Endometrial microvascular endothelial cells (primary cell): ENCODE results near the gene FRMPD4. TPM values are rescaled to one million over a fixed set of nuclear protein-coding genes. Genes with fewer than 3 reads are reported as not detected.

Experiments used
- in situ Hi-C: cut with HindIII; loops from 2 replicates; pipeline ENCODE4 v1.10.0; 2017; ENCODE audit warnings: low sequenced_read_pairs, low pct_unique_long_range_greater_than_20kb; ENCODE audit errors: inconsistent ontology term
- total RNA-seq: library from RNA; depleted of rRNA; stranded (reverse); fragments of >200 nt; gene quantifications from one replicate; pipeline ENCODE4 v1.2.3, GENCODE V29; 2015; ENCODE audit errors: inconsistent ontology term

The FRMPD4 gene
- total RNA-seq, 1 donor from 2014 or later: not detected

DNA sequence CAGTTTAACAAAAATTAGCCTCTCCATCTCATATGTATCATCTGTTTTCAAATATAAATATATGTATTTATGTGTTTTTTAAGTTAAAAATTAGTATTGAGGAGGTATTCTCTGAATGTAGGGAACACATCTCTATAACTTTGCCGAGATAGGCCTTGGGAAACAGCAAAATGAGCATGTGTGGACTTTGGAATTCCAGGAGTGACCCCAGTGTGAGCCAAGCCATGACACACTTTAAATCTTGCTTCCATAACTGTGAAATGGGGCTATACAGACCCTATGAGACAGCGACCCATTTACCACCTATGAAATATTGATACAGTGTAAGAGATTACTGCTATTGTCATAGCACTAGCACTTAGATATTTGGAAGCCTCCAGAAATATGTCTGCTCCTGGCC is 58.8 kb downstream of the FRMPD4 start:
- in situ Hi-C loops: no loop called here

DNA sequence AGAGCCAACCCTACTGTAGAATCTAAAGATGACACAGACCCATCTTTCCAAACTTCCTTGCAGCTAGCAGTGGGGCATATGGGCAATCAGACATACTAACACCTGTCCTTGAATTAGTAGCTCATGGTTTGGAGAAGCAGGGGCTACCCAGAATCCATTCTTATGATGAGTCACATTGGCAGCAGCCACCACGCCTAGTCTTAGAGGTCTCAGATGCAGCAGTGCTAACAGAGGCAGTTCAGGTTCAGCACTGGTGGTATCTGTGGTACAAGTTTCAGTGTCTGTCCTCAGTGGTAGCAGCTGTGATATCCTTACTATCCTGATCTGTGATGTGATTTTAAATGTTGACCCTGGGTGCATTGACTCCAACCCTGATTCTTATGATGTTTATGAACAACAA is 68.1 kb downstream of the FRMPD4 start:
- in situ Hi-C loops: no loop called here

DNA sequence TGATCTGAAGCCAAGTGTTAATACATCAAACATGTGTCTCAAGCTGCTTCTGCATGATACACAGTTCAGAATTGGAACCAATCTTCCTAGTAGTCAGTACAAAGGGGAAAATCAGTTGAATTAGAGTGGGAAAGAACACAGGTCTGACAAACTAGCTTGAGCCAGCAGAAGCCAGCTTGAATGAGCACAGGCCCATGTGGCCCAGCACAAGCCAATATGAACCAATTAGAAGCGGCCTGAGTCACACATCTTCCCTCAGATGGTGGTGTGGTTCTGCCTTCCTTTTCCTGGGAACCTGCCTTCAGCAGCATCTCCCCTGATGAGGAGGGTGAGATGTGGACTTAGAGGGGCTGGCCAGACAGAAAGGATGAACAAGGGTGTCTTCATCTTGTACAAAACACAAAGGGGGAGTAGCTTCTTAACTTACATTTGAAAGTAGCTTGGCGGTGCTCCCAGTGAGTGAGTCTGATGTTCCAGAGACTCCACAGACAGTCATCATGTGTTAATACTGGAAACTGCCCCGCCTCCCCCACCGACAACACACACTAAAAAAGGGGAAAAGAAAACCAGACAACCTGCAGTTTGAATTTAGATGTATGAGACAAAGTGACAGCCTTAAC is 72.0 kb downstream of the FRMPD4 start:
- in situ Hi-C loops: no loop called here

DNA sequence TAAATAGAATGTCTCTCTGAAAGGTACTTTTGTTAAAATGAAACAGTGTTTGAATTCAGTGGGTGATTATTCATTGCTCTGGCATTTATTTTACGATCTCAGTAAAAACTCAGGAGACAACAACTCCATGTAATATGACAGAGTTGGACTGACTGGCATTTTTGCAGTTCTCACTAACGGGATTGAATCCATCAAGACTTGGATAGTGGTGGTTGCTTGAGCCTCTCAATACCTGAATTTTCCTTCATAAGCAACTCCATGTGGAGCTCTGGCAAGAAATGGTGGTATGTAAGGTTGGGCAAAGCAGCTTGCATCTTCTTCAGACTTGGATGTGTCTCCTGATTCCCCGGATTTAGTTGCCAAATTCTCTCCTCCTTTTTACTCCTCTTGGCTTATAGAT is 72.7 kb downstream of the FRMPD4 start:
- in situ Hi-C loops: no loop called here

DNA sequence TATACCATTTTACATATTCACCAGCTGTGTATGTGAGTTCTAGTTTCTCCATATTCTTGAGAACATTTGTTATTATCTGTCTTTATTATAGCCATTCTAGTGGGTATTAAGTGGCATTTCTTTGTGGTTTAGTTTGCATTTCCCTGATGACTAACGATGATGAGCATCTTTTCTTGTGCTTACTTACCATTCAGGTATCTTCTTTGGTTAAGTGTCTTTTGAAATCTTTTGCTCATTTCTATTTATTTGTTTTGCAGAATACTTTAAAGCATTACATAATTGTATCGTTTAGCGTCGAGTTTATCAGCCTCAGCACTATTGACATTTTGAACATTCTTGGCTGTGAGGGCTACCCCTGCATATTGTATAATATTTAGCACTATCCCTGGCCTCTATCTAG is 85.4 kb downstream of the FRMPD4 start:
- in situ Hi-C loops: no loop called here

DNA sequence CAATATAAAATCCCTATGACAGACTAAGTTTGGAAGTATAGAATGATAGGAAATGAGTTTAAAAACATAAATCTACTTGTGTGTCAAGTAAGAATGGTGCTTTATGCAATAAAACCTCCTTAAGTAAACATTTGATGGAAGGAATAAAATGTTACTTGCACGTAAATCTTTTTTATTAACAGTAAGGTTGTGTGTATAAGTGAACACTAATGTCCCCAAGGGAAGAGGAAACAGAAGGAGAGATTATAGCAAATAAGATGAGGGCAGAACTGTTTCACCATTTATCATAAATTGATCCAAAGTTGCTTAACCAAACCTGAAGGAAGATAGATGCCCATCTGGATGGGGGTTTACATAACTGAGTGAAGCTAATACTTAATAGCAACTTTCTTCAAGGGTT is 86.8 kb downstream of the FRMPD4 start:
- in situ Hi-C loops: no loop called here

DNA sequence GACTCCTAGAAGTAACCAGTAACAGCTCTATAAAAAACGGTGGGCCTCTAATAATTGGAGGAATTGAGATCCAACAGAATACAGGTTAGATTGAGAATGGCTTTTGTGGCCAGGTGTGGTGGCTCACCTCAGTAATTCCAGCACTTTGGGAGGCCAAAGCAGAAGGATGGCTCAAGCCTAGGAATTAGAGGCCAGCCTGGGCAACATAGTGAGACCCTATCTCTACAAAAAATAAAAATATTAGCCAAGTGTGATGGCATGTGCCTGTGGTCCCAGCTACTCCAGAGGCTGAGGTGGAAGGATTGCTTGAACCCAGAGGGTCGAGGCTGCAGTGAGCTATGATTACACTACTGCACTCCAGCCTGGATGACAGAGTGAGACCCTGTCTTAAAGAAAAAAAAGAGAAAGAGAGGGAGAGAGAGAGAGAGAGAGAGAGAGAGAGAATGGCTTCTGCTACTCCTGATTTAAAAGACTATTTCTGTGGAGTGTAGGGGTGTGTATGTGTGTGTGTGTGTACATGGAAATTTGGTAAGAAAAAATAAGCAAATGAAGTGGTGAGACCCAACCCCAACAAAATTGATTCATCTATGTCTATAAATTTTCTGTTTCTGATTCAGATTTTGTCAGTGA is 89.3 kb downstream of the FRMPD4 start:
- in situ Hi-C loops: no loop called here

DNA sequence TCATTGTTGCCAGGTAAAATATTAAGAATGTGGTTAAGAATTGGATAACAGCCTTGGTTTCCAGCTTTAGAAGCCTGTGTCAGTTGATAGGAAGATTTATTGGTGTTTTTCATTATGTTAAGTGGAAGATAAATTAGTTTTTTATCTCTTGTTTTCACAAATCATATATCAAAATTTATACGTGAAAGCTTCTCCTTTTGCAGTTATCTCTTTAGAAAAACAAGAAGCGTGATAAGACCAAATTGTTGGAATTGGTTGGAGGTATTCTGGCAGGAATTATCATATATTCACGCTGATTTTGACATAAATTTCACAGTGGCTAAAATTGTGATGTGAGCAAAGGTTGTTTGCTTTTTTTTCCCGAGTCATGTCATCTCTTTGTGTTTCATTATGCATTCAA is 90.6 kb downstream of the FRMPD4 start:
- in situ Hi-C loops: no loop called here

DNA sequence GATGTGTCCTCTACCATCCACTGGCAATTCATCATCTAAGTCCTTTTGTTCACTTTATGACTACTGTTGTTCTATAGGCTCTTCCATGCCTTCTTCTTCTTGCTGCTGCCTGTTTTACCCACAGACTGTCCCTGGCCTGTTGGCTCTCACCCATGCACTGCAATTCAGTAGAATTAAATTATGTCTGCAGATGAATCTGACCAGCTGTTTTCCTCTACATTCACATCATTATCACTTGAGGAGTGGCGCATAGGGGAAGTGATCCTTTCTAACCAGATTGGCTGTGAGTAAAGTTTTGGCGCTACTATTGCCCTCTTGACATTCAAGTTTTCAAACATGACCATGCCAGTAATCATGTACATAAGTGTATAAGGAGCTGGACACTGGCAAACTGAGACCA is 91.7 kb downstream of the FRMPD4 start:
- in situ Hi-C loops: no loop called here

DNA sequence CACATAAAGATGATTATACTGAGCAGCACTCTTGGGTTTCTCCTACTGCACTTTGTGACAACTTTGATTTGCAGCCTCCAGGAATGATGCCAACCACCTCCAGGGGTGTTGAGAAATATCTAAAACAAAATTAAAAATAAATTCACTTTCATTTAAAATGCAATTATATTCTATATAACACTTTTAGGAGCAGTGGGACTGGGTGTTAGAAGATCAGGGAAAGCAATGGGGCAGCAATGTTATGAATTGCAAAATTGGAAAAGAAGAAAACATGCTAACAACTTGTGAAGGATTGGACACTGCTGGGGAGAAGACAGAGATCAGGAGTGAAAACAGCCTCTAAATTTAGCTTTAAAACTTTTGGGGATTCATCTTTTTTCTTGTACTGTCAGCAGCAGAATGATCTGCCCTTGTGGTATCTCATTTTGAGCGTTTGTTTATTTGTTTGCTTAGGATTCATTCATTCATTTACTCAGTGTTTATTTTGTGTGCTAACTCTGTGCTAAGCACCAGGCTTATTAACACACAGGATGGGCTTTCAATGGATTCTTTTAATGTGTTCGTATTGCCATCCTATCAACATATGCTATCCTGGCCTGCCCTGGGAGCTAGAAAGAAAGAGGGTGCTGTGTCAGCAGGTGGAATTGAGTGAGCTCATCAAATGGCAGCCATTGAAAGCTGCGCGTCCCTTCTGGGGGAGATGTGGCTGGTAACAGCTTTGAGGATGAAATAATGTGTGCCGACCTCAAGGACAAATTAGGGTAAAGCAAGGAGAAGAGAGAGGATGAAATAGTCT is 96.5 kb downstream of the FRMPD4 start:
- in situ Hi-C loops: no loop called here

DNA sequence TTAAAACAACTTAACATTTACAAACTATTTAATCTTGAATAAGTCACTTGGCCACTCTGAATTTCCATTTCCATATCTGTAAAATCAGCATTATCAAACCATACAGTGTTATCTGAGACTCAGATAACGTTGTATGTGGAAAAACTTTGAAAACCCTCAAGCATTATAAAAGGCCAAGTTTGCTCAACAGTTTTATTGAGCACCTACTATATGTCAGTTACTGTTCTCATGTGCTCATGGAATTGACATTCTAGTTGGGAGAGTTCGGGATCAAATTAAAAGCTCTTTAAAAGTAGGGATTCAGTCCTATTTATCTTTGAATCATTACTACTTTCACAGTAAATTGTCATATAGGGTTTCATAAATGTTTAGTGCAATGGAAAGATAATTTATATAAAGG is 97.9 kb downstream of the FRMPD4 start:
- in situ Hi-C loops: no loop called here

DNA sequence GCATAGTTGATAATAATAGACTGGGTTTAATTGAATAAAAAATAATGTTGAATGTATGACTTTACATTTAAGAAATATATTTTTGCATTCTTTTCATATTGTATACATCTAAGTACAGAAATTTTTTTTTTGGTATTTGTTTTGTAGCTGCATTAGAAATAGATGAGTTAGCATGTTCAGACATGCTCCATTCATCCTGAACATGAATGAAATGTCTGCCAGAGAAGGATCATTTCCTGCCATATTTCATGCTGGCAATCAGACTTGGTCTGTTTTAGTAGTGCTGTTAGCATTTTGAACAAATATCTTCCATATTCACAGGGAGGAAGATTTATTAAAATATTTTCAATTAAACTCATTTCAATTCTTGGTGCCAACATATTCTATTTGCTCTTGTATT is 98.9 kb downstream of the FRMPD4 start:
- in situ Hi-C loops: no loop called here

DNA sequence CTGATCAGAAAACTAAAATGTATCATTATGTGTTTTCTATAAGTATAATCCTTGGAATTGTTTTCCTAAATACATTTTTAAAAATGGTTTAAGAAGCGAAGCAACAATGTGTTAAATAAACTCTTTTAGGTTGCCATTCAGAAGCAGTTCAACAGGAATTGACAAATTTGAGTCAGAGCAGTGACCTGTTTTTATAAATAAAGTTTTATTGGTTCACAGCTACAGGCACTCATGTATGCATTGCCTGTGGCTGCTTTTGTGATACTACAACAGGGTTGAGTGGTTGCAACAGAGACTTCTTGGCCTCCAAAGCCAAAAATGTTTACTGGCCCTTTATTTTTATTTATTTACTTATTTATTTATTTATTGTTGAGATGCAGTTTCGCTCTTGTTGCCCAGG is 99.5 kb downstream of the FRMPD4 start:
- in situ Hi-C loops: no loop called here

DNA sequence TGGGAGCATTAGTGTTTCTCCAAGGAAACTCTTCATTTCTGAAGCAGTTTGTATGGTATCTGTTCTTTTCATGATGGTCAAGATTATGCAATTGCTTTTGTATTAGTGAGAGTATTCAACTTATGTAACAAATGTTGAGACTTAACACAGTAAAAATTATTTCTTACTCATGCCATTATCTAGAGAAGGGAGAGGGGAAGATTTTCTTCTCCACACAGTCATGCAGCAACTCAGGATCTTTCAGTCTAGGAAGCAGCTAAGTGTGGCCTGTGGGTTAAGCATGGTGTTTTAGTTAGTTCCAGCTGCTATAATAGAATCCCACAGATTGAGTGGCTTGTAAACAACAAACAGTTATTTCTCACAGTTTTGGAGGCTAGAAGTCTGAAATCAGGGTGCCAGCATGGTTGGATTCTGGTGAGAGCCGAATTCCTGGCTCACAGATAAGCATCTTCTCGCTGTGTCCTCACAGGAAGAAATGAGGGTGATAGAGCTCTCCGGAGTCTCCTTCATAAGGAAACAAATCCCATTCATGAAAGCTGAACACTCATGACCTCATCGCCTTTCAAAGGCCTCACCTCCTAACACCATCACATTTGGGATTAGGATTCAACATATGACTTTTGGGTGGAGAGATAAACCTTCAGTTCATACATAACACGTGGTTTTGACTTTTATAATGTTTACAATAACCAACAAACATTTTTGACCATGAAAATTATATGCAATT is 101.2 kb downstream of the FRMPD4 start:
- in situ Hi-C loops: no loop called here

DNA sequence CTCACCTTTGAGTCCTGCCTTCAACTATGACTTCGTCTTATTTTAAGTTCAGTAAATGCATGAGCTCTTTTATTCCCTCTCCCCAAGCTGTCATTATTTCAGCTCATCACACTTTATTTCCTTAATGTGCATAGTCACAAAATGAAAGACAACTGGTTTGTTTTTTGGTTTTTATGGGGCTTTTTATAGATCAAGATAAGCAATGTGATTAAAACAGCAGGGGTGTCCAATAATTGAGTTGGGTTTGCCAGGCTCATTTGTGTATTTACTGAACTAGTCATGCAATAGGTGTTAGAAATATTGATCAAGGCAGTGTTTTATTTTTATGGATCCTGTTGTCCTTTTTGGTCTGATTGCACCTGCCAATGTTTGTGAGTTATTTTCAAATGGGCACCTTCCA is 102.2 kb downstream of the FRMPD4 start:
- in situ Hi-C loops: no loop called here

DNA sequence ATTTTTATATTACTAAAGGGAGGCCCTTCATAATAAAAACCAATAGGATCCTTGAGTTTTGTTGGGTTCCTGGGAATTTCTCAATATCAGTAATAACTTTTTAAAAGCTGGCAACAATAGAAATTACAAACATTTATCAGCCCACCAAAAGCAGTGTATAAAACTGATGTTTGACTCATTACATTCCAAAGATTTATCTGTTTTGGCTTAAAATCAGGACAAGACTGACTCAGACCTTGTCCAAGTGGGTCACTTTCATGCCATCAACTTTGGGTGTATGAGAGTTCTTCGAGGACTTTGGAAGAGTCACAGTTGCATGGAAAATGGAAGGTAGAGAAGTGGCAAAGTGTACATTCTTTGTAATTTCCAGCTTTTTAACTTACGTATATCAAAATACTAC is 102.8 kb downstream of the FRMPD4 start:
- in situ Hi-C loops: no loop called here

DNA sequence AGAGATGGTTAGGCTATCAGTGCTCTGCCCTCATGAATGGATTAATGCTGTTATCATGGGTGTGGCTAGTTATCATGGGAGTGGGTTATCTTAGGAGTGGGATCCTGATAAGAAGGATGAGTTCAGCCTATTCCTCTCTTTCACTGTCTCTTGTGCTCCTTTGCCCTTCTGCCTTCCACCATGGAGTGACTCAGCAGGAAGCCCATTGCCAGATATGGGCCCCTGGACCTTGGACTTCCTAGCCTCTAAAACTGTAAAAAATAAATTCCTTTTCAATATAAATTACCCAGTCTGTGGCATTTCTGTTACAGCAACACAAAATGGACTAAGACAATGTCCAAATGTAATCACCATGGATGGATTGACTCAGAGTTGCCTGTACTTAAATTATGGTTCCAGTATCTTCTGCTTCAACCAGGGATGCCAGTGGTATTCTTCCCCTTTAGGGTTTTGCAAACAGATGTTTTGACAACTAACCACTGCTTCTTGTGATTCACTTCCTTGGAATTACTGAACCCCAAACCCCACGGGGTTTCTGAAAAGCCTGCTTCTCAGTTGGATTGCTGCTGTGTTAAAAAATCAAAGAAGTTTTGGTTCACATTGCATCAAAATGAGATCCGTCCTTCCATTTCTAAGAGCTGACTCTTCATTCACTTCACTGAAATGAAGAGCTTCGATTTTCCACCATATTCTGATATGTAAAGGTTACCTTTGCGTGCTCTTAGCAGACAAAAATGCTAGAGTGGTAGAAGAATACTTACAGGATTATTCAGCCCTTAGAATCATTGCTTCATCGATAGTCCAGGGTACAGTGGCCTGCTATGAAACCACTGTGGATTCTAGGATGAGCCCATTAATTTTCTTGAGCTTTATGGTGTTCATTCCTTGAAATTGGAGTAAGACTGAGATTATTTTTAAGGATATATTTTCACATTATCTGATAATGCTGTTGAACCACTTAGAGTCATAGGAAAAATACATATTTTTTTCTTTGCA is 107.7 kb downstream of the FRMPD4 start:
- in situ Hi-C loops: no loop called here

DNA sequence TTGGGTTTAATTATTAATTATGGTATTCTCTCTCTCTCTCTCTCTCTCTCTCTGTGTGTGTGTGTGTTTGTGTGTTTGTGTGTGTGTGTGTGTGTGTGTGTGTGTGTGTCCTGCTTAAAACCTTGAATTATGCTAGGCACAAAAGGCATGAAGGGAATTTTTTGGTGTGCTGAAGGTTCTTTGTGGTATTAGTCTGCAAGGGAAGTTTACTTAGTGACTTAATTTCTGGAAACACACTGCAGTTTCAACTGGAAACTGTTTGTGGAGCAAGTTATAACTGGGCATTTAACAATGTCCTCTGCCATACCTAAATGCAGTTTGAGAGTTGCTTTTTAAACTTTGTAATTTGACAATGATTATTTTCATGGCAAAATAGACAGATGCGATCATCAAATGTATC is 111.7 kb downstream of the FRMPD4 start:
- in situ Hi-C loops: no loop called here

DNA sequence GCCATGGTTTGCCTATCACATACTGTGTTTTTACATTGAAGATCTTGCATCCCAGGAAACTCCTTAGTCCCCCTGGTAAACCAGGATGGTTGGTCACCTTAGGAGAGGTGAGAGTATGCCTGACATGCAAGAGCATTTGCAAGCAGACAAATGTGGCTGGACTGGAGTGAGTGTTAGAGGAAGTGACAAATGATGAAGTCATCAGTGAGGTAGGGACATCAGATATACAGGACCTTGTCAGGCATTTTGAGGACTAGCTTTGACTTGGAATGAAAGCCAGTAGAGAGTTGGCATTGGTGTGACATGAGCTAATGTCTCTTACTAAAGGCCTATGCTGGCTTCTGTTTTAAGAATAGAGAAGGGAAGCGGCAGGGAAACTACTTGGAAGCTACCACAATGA is 124.9 kb downstream of the FRMPD4 start:
- in situ Hi-C loops: no loop called here
